Suppressor macrophage treated with lipopolysaccharide for 4 hours (primary cell): ENCODE data around the gene SHC1.
A peak's percentile ranks its signal among the peaks of the same experiment; 100 is the strongest.
"Not testable (repeated sequence)": the region's sequence is repeated elsewhere in the genome, so short reads cannot be mapped to it uniquely, and the experiment has no call there.

ENCODE experiments used
- DNase-seq: peaks from one replicate; pipeline ENCODE4 v3.0.0-alpha.2; 2020

SHC1 gene

GRCh38 chr1:154995301-154995983 is 24.9 kb upstream of the SHC1 start:
- DNase-seq, result peak; percentile 72

- no peak for DNase-seq
Observed at GRCh38 chr1:154994591-154994990, 24.0 kb upstream of the SHC1 start.

- DNase-seq, result no peak
Observed at GRCh38 chr1:154994269-154994587, 23.7 kb upstream of the SHC1 start.

GRCh38 chr1:154993572-154994268 is 23.2 kb upstream of the SHC1 start, which contains the start of gene LENEP:
LENEP (plus strand) TSS chr1:154993586; CDS start chr1:154993608, 22 bp downstream.
- DNase-seq, result no peak

- DNase-seq, result no peak
Observed at GRCh38 chr1:154992721-154993571, 22.4 kb upstream of the SHC1 start.

- DNase-seq, result no peak
Observed at GRCh38 chr1:154990276-154990675, 19.7 kb upstream of the SHC1 start.

GRCh38 chr1:154989195-154989860 is 18.8 kb upstream of the SHC1 start:
- no peak for DNase-seq

- no peak for DNase-seq
Observed at GRCh38 chr1:154988058-154988954, 17.8 kb upstream of the SHC1 start.

- DNase-seq, result no peak
Observed at GRCh38 chr1:154987326-154987725, 16.8 kb upstream of the SHC1 start.

GRCh38 chr1:154986736-154987135 is 16.2 kb upstream of the SHC1 start:
- DNase-seq, result not testable (repeated sequence)

GRCh38 chr1:154983776-154984466 is 13.4 kb upstream of the SHC1 start:
- DNase-seq, result no peak

- DNase-seq, result peak; percentile 99
Observed at GRCh38 chr1:154982897-154983648, 12.5 kb upstream of the SHC1 start, which contains the start of gene FLAD1. FLAD1 (plus strand) TSS chr1:154983344; CDS start chr1:154983695, 351 bp downstream.

GRCh38 chr1:154982341-154982740 is 11.8 kb upstream of the SHC1 start:
- no peak for DNase-seq

- DNase-seq, result no peak
Observed at GRCh38 chr1:154978360-154978759, 7.8 kb upstream of the SHC1 start.

- DNase-seq, result not testable (repeated sequence)
Observed at GRCh38 chr1:154977762-154978161, 7.2 kb upstream of the SHC1 start.

- peak; percentile 93 for DNase-seq
Observed at GRCh38 chr1:154975409-154976059, 5.0 kb upstream of the SHC1 start.

GRCh38 chr1:154974808-154975408 is 4.4 kb upstream of the SHC1 start:
- peak; percentile 99 for DNase-seq

- DNase-seq, result peak; percentile 100
Observed at GRCh38 chr1:154974102-154974807, 3.7 kb upstream of the SHC1 start, which contains the start of gene CKS1B. CKS1B (plus strand) TSS chr1:154974681; CDS start chr1:154974746, 65 bp downstream.
